Ishikawa (cell line): ENCODE data around the gene MYO15A.

ENCODE experiments used
- CEBPB ChIP-seq: IDR thresholded peaks from 2 replicates; pipeline ENCODE4 v1.6.1; 2012
- CREB1 ChIP-seq: IDR thresholded peaks from 2 replicates; pipeline ENCODE4 v1.6.1; 2012; ENCODE audit warnings: low read depth
- EGR1 ChIP-seq: IDR thresholded peaks from 2 replicates; pipeline ENCODE4 v1.6.1; 2012
- EP300 ChIP-seq: IDR thresholded peaks from 2 replicates; pipeline ENCODE4 v1.6.1; 2012; ENCODE audit warnings: borderline replicate concordance
- FOXM1 ChIP-seq: IDR thresholded peaks from 2 replicates; pipeline ENCODE4 v1.6.1; 2012; ENCODE audit warnings: low read depth, borderline replicate concordance
- MAX ChIP-seq: IDR thresholded peaks from 2 replicates; pipeline ENCODE4 v1.6.1; 2012
- NFIC ChIP-seq: IDR thresholded peaks from 2 replicates; pipeline ENCODE4 v1.6.1; 2012
- RAD21 ChIP-seq: IDR thresholded peaks from 2 replicates; pipeline ENCODE4 v1.6.1; 2012; ENCODE audit warnings: low read depth
- REST ChIP-seq: IDR thresholded peaks from 2 replicates; pipeline ENCODE4 v1.6.1; 2012; ENCODE audit warnings: low read depth, mild to moderate bottlenecking
- TAF1 ChIP-seq: IDR thresholded peaks from 2 replicates; pipeline ENCODE4 v1.6.1; 2012; ENCODE audit warnings: low read depth, mild to moderate bottlenecking
- TCF12 ChIP-seq: IDR thresholded peaks from 2 replicates; pipeline ENCODE4 v1.6.1; 2012; ENCODE audit warnings: low read depth
- TEAD4 ChIP-seq: IDR thresholded peaks from 2 replicates; pipeline ENCODE4 v1.6.1; 2012
- USF1 ChIP-seq: IDR thresholded peaks from 2 replicates; pipeline ENCODE4 v1.6.1; 2012
- YY1 ChIP-seq: IDR thresholded peaks from 2 replicates; pipeline ENCODE4 v1.6.1; 2012; ENCODE audit warnings: low read depth
- ZBTB7A ChIP-seq: IDR thresholded peaks from 2 replicates; pipeline ENCODE4 v1.6.1; 2012; ENCODE audit warnings: low read depth

Gene MYO15A

GRCh38 chr17:18089613-18090012 is 18.9 kb upstream of the MYO15A start:
- TF ChIP-seq CREB1 = no peak
- TF ChIP-seq NFIC = no peak
- no peak for TF ChIP-seq RAD21
- no peak for TF ChIP-seq CEBPB
- no peak for TF ChIP-seq USF1
- no peak for TF ChIP-seq MAX
- no peak for TF ChIP-seq FOXM1
- no peak for TF ChIP-seq TCF12
- TF ChIP-seq EGR1 = no peak
- TF ChIP-seq TEAD4 = no peak
- no peak for TF ChIP-seq EP300
- TF ChIP-seq TAF1 = no peak
- no peak for TF ChIP-seq YY1
- no peak for TF ChIP-seq REST
- TF ChIP-seq ZBTB7A = no peak

GRCh38 chr17:18093616-18094408 is 14.7 kb upstream of the MYO15A start:
- TF ChIP-seq CEBPB = no peak
- TF ChIP-seq TAF1 = no peak
- no peak for TF ChIP-seq TCF12
- no peak for TF ChIP-seq USF1
- TF ChIP-seq REST = no peak
- TF ChIP-seq RAD21 = no peak
- TF ChIP-seq EGR1 = no peak
- TF ChIP-seq TEAD4 = no peak

- TF ChIP-seq CEBPB = no peak
- no peak for TF ChIP-seq EP300
- no peak for TF ChIP-seq CREB1
- no peak for TF ChIP-seq YY1
- TF ChIP-seq ZBTB7A = no peak
- no peak for TF ChIP-seq RAD21
- TF ChIP-seq NFIC = no peak
- no peak for TF ChIP-seq TAF1
- TF ChIP-seq REST = no peak
- TF ChIP-seq TCF12 = no peak
- no peak for TF ChIP-seq FOXM1
- no peak for TF ChIP-seq MAX
- no peak for TF ChIP-seq USF1
- TF ChIP-seq TEAD4 = no peak
- no peak for TF ChIP-seq EGR1
Observed at GRCh38 chr17:18094409-18094807, 14.1 kb upstream of the MYO15A start.

GRCh38 chr17:18099516-18099915 is 9.0 kb upstream of the MYO15A start:
- TF ChIP-seq CREB1 (no peak), MAX (no peak), YY1 (no peak), EP300 (no peak), TEAD4 (no peak), EGR1 (no peak), NFIC (no peak), REST (no peak), TAF1 (no peak), RAD21 (no peak), FOXM1 (no peak), ZBTB7A (no peak), USF1 (no peak), CEBPB (no peak)
